Activated naive CD4-positive, alpha-beta T cell treated with anti-CD3 and anti-CD28 coated beads, Interleukin-2, amount 10 ng/mL, durations not matched to agents 5 hours and 36 hours (primary cell): ENCODE measurements around the gene TRAPPC13. TPM values are rescaled to one million over a fixed set of nuclear protein-coding genes. Genes with fewer than 3 reads are reported as not detected.

Source experiments
- total RNA-seq, 2 experiments: library from RNA; stranded (reverse); gene quantifications; one replicate each; pipeline ENCODE4 v1.2.3, GENCODE V29; 2021

TRAPPC13 gene
- 10 to 100 TPM; 20.5 to 21.3 TPM for total RNA-seq

GRCh38 chr5:65624571-65625555 lies at the start of gene TRAPPC13, which contains the start of gene SHLD3:
Gene TRAPPC13 (plus strand): TSS chr5:65625027. CDS start chr5:65625061, 34 bp downstream.
Gene SHLD3 (plus strand): TSS chr5:65625027. CDS start chr5:65629588, 4,561 bp downstream.

GRCh38 chr5:65624025-65624570 lies 729 bp upstream of the TRAPPC13 start, which contains the start of gene TRIM23:
Gene TRIM23 (minus strand): TSS chr5:65624333. CDS start chr5:65624274, 59 bp downstream.

Other genes with a start within 250 kb of the TRAPPC13 start
- 1 to 10 TPM; 2.2 TPM for gene ADAMTS6, start 143.1 kb upstream of the TRAPPC13 start, total RNA-seq
- 10 to 100 TPM; 72.9 to 81.0 TPM for gene CENPK, start 61.9 kb upstream of the TRAPPC13 start, total RNA-seq
- 10 to 100 TPM; 51.3 to 60.7 TPM for gene PPWD1, start 61.7 kb upstream of the TRAPPC13 start, total RNA-seq
- 1 to 10 TPM; 8.7 to 9.0 TPM for gene TRIM23, start 694 bp upstream of the TRAPPC13 start, total RNA-seq
- 1 to 10 TPM; 4.7 to 5.1 TPM for gene SHLD3, start within 50 bp of the TRAPPC13 start, total RNA-seq
- 10 to 100 TPM; 17.2 to 20.9 TPM for gene SGTB, start 97.1 kb downstream of the TRAPPC13 start, total RNA-seq
- 10 to 100 TPM; 10.4 to 10.9 TPM for gene NLN, start 97.2 kb downstream of the TRAPPC13 start, total RNA-seq